ENCODE results near the gene SUCNR1.
"Not testable (repeated sequence)": the region's sequence is repeated elsewhere in the genome, so short reads cannot be mapped to it uniquely, and the experiment has no call there.

Gene SUCNR1

GRCh38 chr3:151871639-151872468, 1.6 kb upstream of the SUCNR1 start:
- peak; percentile 44 for DNase-seq (ENCODE audit: low spot score)

DNA sequence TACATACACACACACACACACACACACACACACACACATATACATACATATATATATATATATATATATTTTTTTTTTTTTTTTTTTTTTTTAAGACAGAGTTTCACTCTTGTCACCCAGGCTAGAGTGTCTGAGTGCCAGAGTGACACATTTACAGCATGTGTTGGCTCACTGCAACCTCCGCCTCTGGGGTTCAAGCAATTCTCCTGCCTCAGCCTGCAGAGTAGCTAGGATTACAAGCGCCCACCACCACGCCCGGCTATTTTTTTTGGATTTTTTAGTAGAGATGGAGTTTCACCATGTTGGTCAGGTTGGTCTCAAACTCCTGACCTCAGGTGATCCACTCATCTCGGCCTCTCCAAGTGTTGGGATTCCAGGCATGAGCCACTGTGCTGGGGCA, 636 bp downstream of the SUCNR1 start:
- not testable (repeated sequence) for DNase-seq (ENCODE audit: low spot score)

- DNase-seq (ENCODE audit: low spot score) = no peak
Observed at GRCh38 chr3:151875759-151876158, 2.3 kb downstream of the SUCNR1 start.

DNA sequence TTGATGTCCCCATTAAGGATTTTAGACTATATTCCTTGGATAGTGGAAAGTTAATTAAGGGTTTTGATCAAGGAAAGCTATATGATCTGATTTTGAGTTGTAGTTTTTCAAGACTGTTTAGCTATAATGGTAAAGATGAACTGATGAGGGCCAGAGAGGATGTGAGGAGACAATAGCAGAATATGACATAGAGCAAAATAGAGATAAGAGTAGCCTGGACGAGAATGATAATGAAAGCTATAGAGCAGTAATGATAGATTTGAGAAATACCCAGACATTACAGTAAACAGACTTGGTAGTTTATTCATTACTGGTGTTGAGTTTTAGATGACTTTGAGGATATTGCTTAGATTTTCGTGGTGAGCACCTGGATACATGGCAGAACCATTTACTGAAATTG, 3.8 kb downstream of the SUCNR1 start:
- DNase-seq (ENCODE audit: low spot score) = no peak

GRCh38 chr3:151878465-151878864, 5.0 kb downstream of the SUCNR1 start:
- DNase-seq (ENCODE audit: low spot score) = no peak

- no peak for DNase-seq (ENCODE audit: low spot score)
Observed at GRCh38 chr3:151879037-151879436, 5.6 kb downstream of the SUCNR1 start.

DNA sequence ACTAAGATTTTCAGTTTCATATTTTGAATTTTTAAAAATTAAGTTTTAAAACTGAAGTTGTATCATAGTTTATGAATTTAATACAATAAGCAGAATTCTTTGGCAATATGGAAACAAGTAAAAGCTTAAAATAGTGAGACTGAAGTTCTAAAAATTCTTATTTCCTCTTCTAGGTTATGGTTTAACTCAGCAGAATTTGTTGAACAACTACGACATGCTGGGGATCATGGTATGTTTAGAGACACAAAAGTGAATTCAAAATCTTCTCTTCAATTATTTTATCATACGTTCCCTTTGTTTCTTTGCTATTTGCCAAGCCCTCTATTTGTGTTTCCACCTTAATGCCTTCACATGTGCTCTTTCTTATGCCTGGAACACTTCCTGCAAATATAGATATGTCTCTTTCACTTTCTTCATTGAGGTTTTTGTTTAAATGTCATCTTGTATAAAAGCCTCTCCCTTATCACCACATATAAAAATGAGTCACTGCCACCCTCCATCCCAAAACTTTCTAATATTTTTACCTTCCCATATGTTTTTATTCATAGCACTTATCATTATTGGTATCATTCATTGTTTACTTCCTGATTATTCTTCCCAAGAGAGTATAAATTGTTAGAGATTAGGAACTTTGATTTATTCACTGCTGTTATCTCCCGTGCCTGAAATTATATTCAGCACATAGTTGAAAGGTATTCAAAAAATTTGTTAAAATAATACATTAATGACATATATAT, 6.4 kb downstream of the SUCNR1 start:
- no peak for DNase-seq (ENCODE audit: low spot score)

DNA sequence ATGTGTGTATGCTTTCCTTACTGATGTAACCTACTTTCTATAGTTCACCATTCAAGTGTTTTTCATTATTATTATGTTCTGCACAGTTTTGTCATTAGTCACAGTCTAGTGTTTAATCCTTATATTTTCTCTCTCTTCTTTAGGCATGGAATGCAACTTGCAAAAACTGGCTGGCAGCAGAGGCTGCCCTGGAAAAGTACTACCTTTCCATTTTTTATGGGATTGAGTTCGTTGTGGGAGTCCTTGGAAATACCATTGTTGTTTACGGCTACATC, 6.9 kb downstream of the SUCNR1 start:
- no peak for DNase-seq (ENCODE audit: low spot score)

DNA sequence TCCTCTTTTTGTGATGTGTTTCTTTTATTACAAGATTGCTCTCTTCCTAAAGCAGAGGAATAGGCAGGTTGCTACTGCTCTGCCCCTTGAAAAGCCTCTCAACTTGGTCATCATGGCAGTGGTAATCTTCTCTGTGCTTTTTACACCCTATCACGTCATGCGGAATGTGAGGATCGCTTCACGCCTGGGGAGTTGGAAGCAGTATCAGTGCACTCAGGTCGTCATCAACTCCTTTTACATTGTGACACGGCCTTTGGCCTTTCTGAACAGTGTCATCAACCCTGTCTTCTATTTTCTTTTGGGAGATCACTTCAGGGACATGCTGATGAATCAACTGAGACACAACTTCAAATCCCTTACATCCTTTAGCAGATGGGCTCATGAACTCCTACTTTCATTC, 7.7 kb downstream of the SUCNR1 start:
- DNase-seq (ENCODE audit: low spot score) = no peak

DNA sequence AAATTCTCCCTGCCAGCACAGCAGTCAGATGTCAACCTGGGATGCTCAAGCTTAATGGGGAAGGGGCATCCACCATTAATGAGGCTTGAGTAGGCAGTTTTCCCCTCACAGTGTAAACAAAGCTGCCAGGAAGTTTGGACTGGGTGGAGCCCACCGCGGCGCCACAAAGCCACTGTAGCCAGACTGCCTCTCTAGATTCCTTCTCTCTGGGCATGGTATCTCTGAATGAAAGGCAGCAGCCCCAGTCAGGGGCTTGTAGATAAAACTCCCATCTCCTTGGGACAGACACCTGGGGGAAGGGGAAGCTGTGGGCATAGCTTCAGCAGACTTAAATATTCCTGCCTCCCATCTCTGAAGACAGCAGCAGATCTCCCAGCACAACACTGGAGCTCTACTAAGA, 12.0 kb downstream of the SUCNR1 start:
- not testable (repeated sequence) for DNase-seq (ENCODE audit: low spot score)

DNA sequence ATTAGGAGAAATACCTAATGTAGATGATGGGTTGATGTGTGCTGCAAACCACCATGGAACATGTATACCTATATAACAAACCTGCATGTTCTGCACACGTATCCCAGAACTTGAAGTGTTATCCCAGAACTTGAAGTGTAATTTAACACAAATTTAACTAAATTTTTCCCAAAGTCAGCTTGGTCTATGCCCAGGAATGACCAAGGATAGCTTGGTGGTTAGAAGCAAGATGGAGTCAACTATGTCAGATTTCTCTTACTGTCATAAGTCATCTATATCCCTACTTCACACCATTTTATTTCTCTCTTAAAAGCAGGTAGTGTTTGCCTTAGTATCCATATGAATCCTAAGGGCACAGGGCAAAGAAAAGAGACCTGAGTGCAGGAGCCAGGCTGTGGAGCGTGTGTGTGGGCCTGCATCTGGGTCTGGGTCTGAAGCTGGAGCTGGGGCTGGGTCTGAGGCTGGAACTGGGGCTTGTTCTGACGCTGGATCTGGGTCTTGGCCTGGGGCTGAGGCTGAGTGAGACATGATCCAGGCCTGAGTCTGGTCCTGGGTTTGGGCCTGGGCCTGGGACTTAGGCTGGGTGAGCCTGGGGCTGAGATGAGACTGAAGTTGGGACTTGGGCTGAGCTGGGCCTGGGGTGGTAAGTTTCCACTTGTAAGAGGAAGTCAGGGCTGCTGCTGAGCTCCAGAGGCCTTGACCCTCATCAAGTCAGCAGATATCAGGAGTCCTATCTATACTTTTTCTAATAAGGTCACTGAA, 14.2 kb downstream of the SUCNR1 start:
- not testable (repeated sequence) for DNase-seq (ENCODE audit: low spot score)

- DNase-seq (ENCODE audit: low spot score) = no peak
Observed at GRCh38 chr3:151890721-151891141, 17.3 kb downstream of the SUCNR1 start.

- no peak for DNase-seq (ENCODE audit: low spot score)
Observed at GRCh38 chr3:151891721-151892120, 18.3 kb downstream of the SUCNR1 start.

- DNase-seq (ENCODE audit: low spot score) = no peak
Observed at GRCh38 chr3:151894219-151894618, 20.8 kb downstream of the SUCNR1 start.

DNA sequence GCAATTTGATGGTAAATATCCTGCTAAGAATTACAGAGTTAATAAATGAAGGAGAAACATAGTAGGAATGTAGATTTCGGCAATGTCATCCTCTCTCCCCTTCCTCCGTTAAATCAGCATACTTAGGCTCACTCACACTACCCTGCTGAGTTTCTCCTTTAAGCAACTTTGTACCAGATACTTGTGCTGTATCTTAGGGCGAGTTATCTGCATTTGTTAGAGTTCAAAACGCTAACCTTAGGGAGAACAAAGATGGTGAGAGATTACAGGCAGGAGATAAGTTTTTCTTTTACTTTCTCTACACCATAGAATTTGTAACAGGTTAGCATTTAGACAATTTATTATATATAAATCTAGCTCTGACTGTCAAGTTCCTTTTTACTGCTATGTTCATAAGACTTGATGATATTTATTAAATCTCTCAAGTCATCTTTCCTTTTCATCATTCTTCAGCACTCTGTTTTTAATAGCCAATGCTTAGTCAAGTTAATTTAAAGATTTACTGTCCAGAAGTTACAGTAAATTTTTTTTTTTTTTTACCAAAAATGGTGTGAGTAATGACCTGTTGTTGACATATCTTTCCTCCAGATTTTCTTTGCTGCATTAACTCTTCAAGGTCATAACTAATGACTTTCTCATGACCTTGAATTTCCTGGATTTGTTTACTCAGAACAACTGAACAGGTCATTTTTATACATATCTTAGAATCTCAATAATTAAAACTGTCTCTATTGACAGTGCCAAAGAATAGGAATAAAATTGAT, 22.2 kb downstream of the SUCNR1 start:
- no peak for DNase-seq (ENCODE audit: low spot score)

DNA sequence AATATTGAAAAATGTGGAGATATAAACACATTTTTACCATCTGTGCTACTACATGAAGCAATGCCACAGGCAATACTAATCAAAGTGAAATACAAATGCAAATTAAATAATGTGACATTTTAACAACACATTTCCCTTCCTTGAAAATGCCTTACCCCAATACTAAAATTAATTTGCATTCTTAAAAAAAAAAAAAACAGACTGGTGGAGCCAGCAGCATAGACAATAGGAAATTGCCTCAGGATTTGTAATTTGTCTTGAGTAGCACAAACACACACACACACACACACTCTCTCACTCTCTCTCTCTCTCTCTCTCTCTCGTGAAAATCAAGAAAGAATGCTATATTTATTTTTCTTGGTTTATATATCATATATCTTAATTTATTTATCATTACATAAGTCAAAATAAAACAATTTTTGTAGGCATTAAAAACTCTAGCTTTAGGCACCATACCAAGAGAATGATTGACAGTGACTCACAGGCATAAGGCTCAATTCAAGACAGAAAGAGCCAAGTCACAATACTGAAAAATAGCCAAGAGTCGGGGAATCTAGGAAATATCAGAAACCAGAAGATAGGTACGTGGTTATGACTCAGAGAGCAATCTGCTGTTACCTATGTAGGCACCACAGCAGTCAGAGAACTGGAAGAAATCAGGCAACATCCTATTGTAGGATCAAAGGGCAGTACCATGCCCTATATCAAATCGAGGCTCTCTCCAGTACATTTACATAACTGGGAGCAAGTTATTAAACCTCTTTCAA, 23.0 kb downstream of the SUCNR1 start:
- DNase-seq (ENCODE audit: low spot score) = no peak

- not testable (repeated sequence) for DNase-seq (ENCODE audit: low spot score)
Observed at GRCh38 chr3:151898121-151898520, 24.7 kb downstream of the SUCNR1 start.

DNA sequence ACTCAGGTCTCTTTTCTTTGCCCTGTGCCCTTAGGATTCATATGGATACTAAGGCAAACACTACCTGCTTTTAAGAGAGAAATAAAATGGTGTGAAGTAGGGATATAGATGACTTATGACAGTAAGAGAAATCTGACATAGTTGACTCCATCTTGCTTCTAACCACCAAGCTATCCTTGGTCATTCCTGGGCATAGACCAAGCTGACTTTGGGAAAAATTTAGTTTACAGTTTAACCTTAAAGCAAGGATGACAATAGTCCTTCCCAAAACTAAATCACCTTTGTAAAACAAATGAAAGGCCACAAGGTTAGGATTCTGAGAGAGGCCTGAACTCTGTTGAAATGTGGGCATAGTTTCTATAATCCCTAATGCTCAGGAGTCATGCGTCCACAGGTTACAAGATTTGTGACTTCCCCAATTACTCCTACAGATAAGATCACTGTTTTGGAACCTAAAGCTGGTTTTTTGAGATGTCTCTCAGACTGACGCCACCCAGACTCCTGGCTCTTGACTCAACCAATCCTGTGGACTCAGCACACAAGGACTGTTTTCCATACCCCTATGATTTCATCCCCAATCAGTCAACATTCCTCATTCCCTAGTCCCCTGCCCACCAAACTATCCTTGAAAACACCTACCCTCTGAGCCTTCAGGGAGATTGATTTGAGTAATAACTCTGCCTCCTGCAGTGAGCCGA, 25.3 kb downstream of the SUCNR1 start:
- DNase-seq (ENCODE audit: low spot score) = not testable (repeated sequence)

DNA sequence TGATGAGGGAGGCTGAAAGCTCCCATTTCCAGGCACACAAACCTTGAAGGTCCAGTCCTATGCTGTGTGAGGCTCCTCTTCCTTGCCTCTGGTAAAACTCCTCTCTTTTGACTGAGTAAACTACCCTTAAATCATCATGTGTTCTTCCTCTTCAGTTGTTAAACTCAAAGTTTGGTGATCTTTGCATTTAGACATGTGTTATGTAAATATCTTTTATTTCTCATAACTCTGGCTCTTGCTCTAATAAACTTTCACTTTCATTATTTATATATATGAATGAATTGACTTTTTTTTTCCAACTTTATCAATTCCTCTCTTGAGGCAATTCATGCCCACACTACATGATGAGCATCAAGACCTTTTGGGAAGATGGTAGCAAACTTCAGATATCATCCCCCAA, 26.6 kb downstream of the SUCNR1 start:
- no peak for DNase-seq (ENCODE audit: low spot score)

- DNase-seq (ENCODE audit: low spot score) = no peak
Observed at GRCh38 chr3:151900460-151900859, 27.0 kb downstream of the SUCNR1 start.
